T-cell (primary cell): Measurements from ENCODE around the gene CHMP4A. TPM values are rescaled to one million over a fixed set of nuclear protein-coding genes. Genes with fewer than 3 reads are reported as not detected.

ENCODE experiments used
- ATAC-seq, 4 experiments: fragments of 200-7000 bp in 3 of 4; fragments of 150-1000 bp in 1 of 4; cut with Tn5 transposase; replicated peaks in 1 of 4; 1 replicate in 3 of 4; 2 replicates in 1 of 4; pipeline ENCODE4 v1.10.0; 2021; ENCODE audit warnings: moderate library complexity in 3 of 4, mild to moderate bottlenecking in 2 of 4, moderate number of reproducible peaks in 1 of 4
- CTCF ChIA-PET, 2 donors: fragments of 300-600 bp; sonication (Branson Sonifier 250); formaldehyde crosslinking; loops; one replicate each; lab custom pipeline; 2022; ENCODE audit warnings: antibody characterized with exemption in 2 of 2; lab: Charles Lee
- POLR2A ChIA-PET, 2 donors: fragments of 300-600 bp; sonication (Branson Sonifier 250); formaldehyde crosslinking; loops; one replicate each; lab custom pipeline; 2022; ENCODE audit warnings: antibody characterized with exemption in 2 of 2; lab: Charles Lee
- DNase-seq, 35 experiments: peaks; one replicate each; pipeline versions ENCODE4 v3.0.0 to v3.0.0-alpha.2; 2013 to 2023
- H3K27ac ChIP-seq: one replicate; pipeline ENCODE4 v1.5.1; 2013; ENCODE audit warnings: low read length
- H3K27me3 ChIP-seq, 2 experiments: replicated peaks in 1 of 2; 1 replicate in 1 of 2; 2 replicates in 1 of 2; pipeline versions ENCODE4 v1.6.1 to v1.7.0; 2013; ENCODE audit warnings: low read length in 1 of 2, mixed read lengths in 1 of 2; ENCODE audit not compliant: control insufficient read depth in 2 of 2, insufficient read depth in 2 of 2; ENCODE audit errors: extremely low read depth in 1 of 2
- H3K36me3 ChIP-seq, 2 donors: 1 replicate in 1 of 2; 2 replicates in 1 of 2; pipeline versions ENCODE4 v1.6.1 to v1.7.0; 2013; ENCODE audit warnings: low read length in 1 of 2; ENCODE audit not compliant: control insufficient read depth in 2 of 2, insufficient read depth in 1 of 2; ENCODE audit errors: extremely low read depth in 1 of 2
- H3K4me1 ChIP-seq, 2 experiments: 1 replicate in 1 of 2; 2 replicates in 1 of 2; pipeline versions ENCODE4 v1.6.1 to v1.7.0; 2013; ENCODE audit warnings: low read length in 2 of 2, mixed read lengths in 1 of 2; ENCODE audit not compliant: insufficient read depth in 2 of 2, control insufficient read depth in 1 of 2; ENCODE audit errors: extremely low read depth in 1 of 2
- H3K4me3 ChIP-seq, 2 donors: 1 replicate in 1 of 2; 2 replicates in 1 of 2; pipeline versions ENCODE4 v1.5.1 to v1.7.0; 2013; ENCODE audit warnings: mild to moderate bottlenecking in 2 of 2, low read length in 1 of 2, moderate library complexity in 1 of 2; ENCODE audit not compliant: control insufficient read depth in 1 of 2; ENCODE audit errors: extremely low read depth in 1 of 2
- H3K9me3 ChIP-seq: 2 replicates; pipeline ENCODE4 v1.7.0; 2013
- H3K27ac Mint-ChIP-seq, 2 donors: one replicate each; pipeline ENCODE4 v1.8.0; 2020 to 2021; ENCODE audit warnings: mild to moderate bottlenecking in 2 of 2, mixed read lengths in 2 of 2
- H3K27me3 Mint-ChIP-seq, 2 donors: one replicate each; pipeline ENCODE4 v1.8.0; 2021 to 2022; ENCODE audit warnings: mixed read lengths in 2 of 2
- H3K36me3 Mint-ChIP-seq: one replicate; pipeline ENCODE4 v1.8.0; 2021; ENCODE audit warnings: mixed read lengths
- H3K4me1 Mint-ChIP-seq, 3 donors: one replicate each; pipeline ENCODE4 v1.8.0; 2020 to 2022; ENCODE audit warnings: mixed read lengths in 3 of 3, mild to moderate bottlenecking in 1 of 3
- H3K4me3 Mint-ChIP-seq, 3 donors: one replicate each; pipeline ENCODE4 v1.8.0; 2020 to 2022; ENCODE audit warnings: mild to moderate bottlenecking in 3 of 3, mixed read lengths in 3 of 3, moderate library complexity in 3 of 3
- H3K9me3 Mint-ChIP-seq, 3 donors: one replicate each; pipeline ENCODE4 v1.8.0; 2020 to 2022; ENCODE audit warnings: mixed read lengths in 3 of 3
- WGBS: methylation state at CpG from one replicate; pipeline ENCODE4 v1.1.5; 2013; ENCODE audit warnings: missing lambda C conversion rate; ENCODE audit not compliant: insufficient coverage; 5-methylcytosine and 5-hydroxymethylcytosine counted together
- total RNA-seq, 35 experiments: library from RNA in 6 of 35; stranded (reverse) in 6 of 35; fragments of 120-200 nt in 1 of 35; gene quantifications; one replicate each; pipeline versions ENCODE4 v1.2.1 to v1.2.4 and lab custom pipeline; 2013 to 2026

Gene CHMP4A
- total RNA-seq, 5 donors from 2014 or later (not counting 1 experiment from before 2014, with no cell fraction given) = 81.9 to 99.6 (median 92.8) TPM

- H3K36me3 Mint-ChIP-seq = peaks cover 54% of the 10 kb centered on the region
- no peak for DNase-seq
- Histone ChIP-seq H3K27me3 (no peaks in the 10 kb centered on the region), H3K4me1 (peaks cover 34 to 53% of the 10 kb centered on the region in 2 experiments), H3K27ac (no peak overlapping the region), H3K9me3 (no peaks in the 10 kb centered on the region), H3K36me3 (peaks cover 11 to 67% of the 10 kb centered on the region in 2 donors), H3K4me3 (no peak overlapping the region)
- peaks cover 74 to 84% (median 84%) of the 10 kb centered on the region in 3 donors for H3K4me1 Mint-ChIP-seq
- H3K27me3 Mint-ChIP-seq = no peaks in the 10 kb centered on the region
- ATAC-seq = no peak
- ChIA-PET POLR2A (interaction anchor here (0.5 to 0.6 kb wide), 2 partner anchors 46 to 122 kb away, joined by 3 to 5 read pairs; partner anchors contain the start of genes DCAF11 (in 1 of the 2) and NRL (in 1 of the 2)), CTCF (no interaction called here)
- no peak overlapping the region for H3K4me3 Mint-ChIP-seq
- no peak overlapping the region for H3K27ac Mint-ChIP-seq
- no peaks in the 10 kb centered on the region for H3K9me3 Mint-ChIP-seq
- WGBS = 100% methylated on average over 2 of the region's 6 CpGs
Observed at GRCh38 chr14:24236689-24237462, 23.6 kb upstream of the CHMP4A start.

GRCh38 chr14:24235804-24236688, 22.8 kb upstream of the CHMP4A start:
- Histone ChIP-seq H3K27ac (no peak overlapping the region), H3K9me3 (no peaks in the 10 kb centered on the region), H3K4me3 (no peak overlapping the region), H3K36me3 (peaks cover 11 to 66% of the 10 kb centered on the region in 2 donors), H3K27me3 (no peaks in the 10 kb centered on the region), H3K4me1 (peaks cover 35 to 53% of the 10 kb centered on the region in 2 experiments)
- Mint-ChIP-seq H3K4me1 (peaks cover 77 to 88% (median 85%) of the 10 kb centered on the region in 3 donors), H3K9me3 (no peaks in the 10 kb centered on the region), H3K4me3 (no peak overlapping the region), H3K27ac (peak overlapping the region; percentile 65 to 97), H3K27me3 (no peaks in the 10 kb centered on the region), H3K36me3 (peaks cover 54% of the 10 kb centered on the region)
- CTCF ChIA-PET = no interaction called here
- DNase-seq (no peak), ATAC-seq (no peak)
- no CpG with 5 or more reads among the region's 5 CpGs for WGBS
- POLR2A ChIA-PET = interaction anchor here (0.5 to 0.6 kb wide), 2 partner anchors 45 to 121 kb away, joined by 3 to 5 read pairs; partner anchors contain the start of genes DCAF11 (in 1 of the 2) and NRL (in 1 of the 2)

GRCh38 chr14:24234095-24235005, 21.1 kb upstream of the CHMP4A start:
- ATAC-seq (no peak), DNase-seq (no peak)
- Mint-ChIP-seq H3K9me3 (no peaks in the 10 kb centered on the region), H3K4me3 (peak overlapping the region; percentile 47 to 95 (median 83)), H3K27ac (peak overlapping the region; percentile 62 to 97), H3K4me1 (peaks cover 64 to 75% (median 70%) of the 10 kb centered on the region in 3 donors), H3K27me3 (no peaks in the 10 kb centered on the region), H3K36me3 (peaks cover 41% of the 10 kb centered on the region)
- no peaks in the 10 kb centered on the region for H3K9me3 ChIP-seq
- CTCF ChIA-PET = interaction anchor here (0.6 to 2.8 kb wide), 5 partner anchors 8 to 644 kb away, joined by 3 to 9 read pairs (median 3); partner anchors contain the start of genes MDP1 (in 1 of the 2) and TINF2 (in 1 of the 2)
- 94% methylated on average over 3 of the region's 3 CpGs for WGBS
- POLR2A ChIA-PET = interaction anchor here in 1 of 2 donors (2.0 kb wide), 1 partner anchor 8 kb away, joined by 6 read pairs; the partner anchor contains the start of gene TINF2
- H3K4me3 ChIP-seq = no peak overlapping the region
- H3K27ac ChIP-seq = peak overlapping the region; percentile 72
- no peaks in the 10 kb centered on the region for H3K27me3 ChIP-seq
- peaks cover 3 to 49% of the 10 kb centered on the region in 2 donors for H3K36me3 ChIP-seq
- peaks cover 20 to 48% of the 10 kb centered on the region in 2 experiments for H3K4me1 ChIP-seq

- H3K36me3 Mint-ChIP-seq = peaks cover 37% of the 10 kb centered on the region
- CTCF ChIA-PET = interaction anchor here in 1 of 2 donors (2.8 kb wide), 1 partner anchor 9 kb away, joined by 9 read pairs; the partner anchor contains the start of gene TINF2
- 22% methylated on average over 1 of the region's 2 CpGs for WGBS
- POLR2A ChIA-PET = interaction anchor here in 1 of 2 donors (2.0 kb wide), 1 partner anchor 9 kb away, joined by 6 read pairs; the partner anchor contains the start of gene TINF2
- peak overlapping the region; percentile 97 for H3K27ac Mint-ChIP-seq
- ATAC-seq (no peak), DNase-seq (no peak)
- no peaks in the 10 kb centered on the region for H3K9me3 ChIP-seq
- H3K9me3 Mint-ChIP-seq = no peaks in the 10 kb centered on the region
- H3K4me3 Mint-ChIP-seq = peak overlapping the region; percentile 83 to 99 (median 95)
- H3K4me1 ChIP-seq = peaks cover 18 to 42% of the 10 kb centered on the region in 2 experiments
- no peaks in the 10 kb centered on the region for H3K27me3 ChIP-seq
- peak overlapping the region; percentile 76 to 98 for H3K4me3 ChIP-seq
- peaks cover 3 to 41% of the 10 kb centered on the region in 2 donors for H3K36me3 ChIP-seq
- H3K27me3 Mint-ChIP-seq = no peaks in the 10 kb centered on the region
- H3K27ac ChIP-seq = peak overlapping the region; percentile 72
- peaks cover 60 to 71% (median 65%) of the 10 kb centered on the region in 3 donors for H3K4me1 Mint-ChIP-seq
Observed at GRCh38 chr14:24233538-24233866, 20.2 kb upstream of the CHMP4A start.

- Mint-ChIP-seq H3K4me3 (peak within 1 kb of the TSS; percentile 83 to 99 (median 95)), H3K9me3 (no peaks in the 10 kb centered on the region), H3K27ac (peak within 1 kb of the TSS; percentile 97), H3K4me1 (peaks cover 54 to 66% (median 61%) of the 10 kb centered on the region in 3 donors), H3K27me3 (no peaks in the 10 kb centered on the region), H3K36me3 (peaks cover 35% of the 10 kb centered on the region)
- ATAC-seq (peak; percentile 20 to 49 (median 38)), DNase-seq (peak in 4 of 35 experiments; percentile 7 to 43 (median 13))
- H3K36me3 ChIP-seq = peaks cover 0 to 39% of the 10 kb centered on the region in 2 donors
- H3K4me1 ChIP-seq = peaks cover 18 to 41% of the 10 kb centered on the region in 2 experiments
- peak within 1 kb of the TSS; percentile 76 to 98 for H3K4me3 ChIP-seq
- no peaks in the 10 kb centered on the region for H3K27me3 ChIP-seq
- 4% methylated on average over 29 of the region's 38 CpGs for WGBS
- ChIA-PET CTCF (interaction anchor here in 1 of 2 donors (2.8 kb wide), 1 partner anchor 10 kb away, joined by 9 read pairs; the partner anchor contains the start of gene TINF2), POLR2A (interaction anchor here (0.5 to 2.0 kb wide), 2 partner anchors 9 to 67 kb away, joined by 5 to 6 read pairs; partner anchors contain the start of gene TINF2 (in 1 of the 2))
- peak within 1 kb of the TSS; percentile 72 for H3K27ac ChIP-seq
- H3K9me3 ChIP-seq = no peaks in the 10 kb centered on the region
Observed at GRCh38 chr14:24232645-24233537, 19.6 kb upstream of the CHMP4A start, which contains the start of gene GMPR2. Gene GMPR2, plus strand, starts transcription at chr14:24232929. Its CDS starts 325 bp downstream, at chr14:24233254.
